Left lung (tissue), 10 donors: ENCODE measurements around the gene MED23. TPM values are rescaled to one million over a fixed set of nuclear protein-coding genes. Genes with fewer than 3 reads are reported as not detected.

Experiments
- ATAC-seq: fragments of 200-7000 bp; cut with Tn5 transposase; one replicate; pipeline ENCODE4 v1.9.1; 2020; ENCODE audit warnings: moderate library complexity
- DNase-seq, 4 donors: peaks; one replicate each; pipeline ENCODE4 v3.0.0-alpha.2; 2013 to 2020
- H3K27ac ChIP-seq, 2 donors: fragments of 200-600 bp; sonication (generic) in 1 of 2; one replicate each; pipeline versions ENCODE4 v1.5.0 to v1.8.0; 2020 to 2021
- H3K27me3 ChIP-seq, 2 donors: fragments of 200-600 bp; sonication (generic) in 1 of 2; one replicate each; pipeline versions ENCODE4 v1.5.0 to v1.8.0; 2020 to 2021
- H3K36me3 ChIP-seq, 2 donors: fragments of 200-600 bp; sonication (generic) in 1 of 2; one replicate each; pipeline versions ENCODE4 v1.5.0 to v1.8.0; 2020 to 2021
- H3K4me1 ChIP-seq, 2 donors: fragments of 200-600 bp; one replicate each; pipeline ENCODE4 v1.8.0; 2021
- H3K4me3 ChIP-seq, 2 donors: fragments of 200-600 bp; sonication (generic) in 1 of 2; one replicate each; pipeline versions ENCODE4 v1.5.0 to v1.8.0; 2020 to 2021; ENCODE audit warnings: mild to moderate bottlenecking in 1 of 2
- H3K9me3 ChIP-seq, 2 donors: fragments of 200-600 bp; sonication (generic) in 1 of 2; one replicate each; pipeline versions ENCODE4 v1.5.0 to v1.8.0; 2020 to 2021
- CTCF ChIP-seq, 2 donors: fragments of 200-600 bp; sonication (generic) in 1 of 2; IDR thresholded peaks; one replicate each; pipeline versions ENCODE4 v1.5.0 to v1.8.0; 2021; ENCODE audit warnings: antibody characterized with exemption in 2 of 2
- intact Hi-C, 2 donors: fragments of 100-400 bp; cut with DNase I; formaldehyde crosslinking; loops; one replicate each; pipeline versions ENCODE4 v1.11.2 to v1.14.2; 2022
- polyA plus RNA-seq, 6 donors: library from polyadenylated mRNA; unstranded; fragments of 120-200 nt; gene quantifications; one replicate each; pipeline ENCODE4 v1.2.1, GENCODE V29; 2013; ENCODE audit not compliant: insufficient read length in 6 of 6
- total RNA-seq, 2 donors: library from RNA; stranded (reverse); fragmentation: NEBNext Ultra II Directional; extraction: Animal tissue kit (Norgen Biotek cat#: 25700); gene quantifications; one replicate each; pipeline ENCODE4 v1.2.1, GENCODE V29; 2021
- donor health status: DM: no; HTN: yes; CAD: no.
- donor health status: DM: no; HTN: no; CAD: no.

The MED23 gene
- total and polyA plus RNA-seq, 8 donors, result 25.9 to 62.5 (median 52.6) TPM

- Histone ChIP-seq H3K27ac (no peak within 1 kb of the TSS), H3K36me3 (no peaks in the 10 kb centered on the region), H3K9me3 (no peaks in the 10 kb centered on the region), H3K4me3 (no peak within 1 kb of the TSS), H3K4me1 (no peaks in the 10 kb centered on the region), H3K27me3 (no peaks in the 10 kb centered on the region)
- no peak for TF ChIP-seq CTCF (IDR thresholded peaks at IDR 0.05)
- peak; percentile 69 for ATAC-seq
- intact Hi-C loops, result no loop called here
- DNase-seq, result peak in 1 of 4 donors; percentile 24
Measured at GRCh38 chr6:131636880-131637792, 9.1 kb upstream of the MED23 start, which contains the start of gene ENPP3. Gene ENPP3, plus strand, starts transcription at chr6:131637302. Its CDS starts 83 bp downstream, at chr6:131637385.

- no peak for TF ChIP-seq CTCF (IDR thresholded peaks at IDR 0.05)
- no peak overlapping the region for H3K4me3 ChIP-seq
- no peaks in the 10 kb centered on the region for H3K4me1 ChIP-seq
- ATAC-seq, result no peak
- no peak for DNase-seq
- no peak overlapping the region for H3K27ac ChIP-seq
- H3K27me3 ChIP-seq, result no peaks in the 10 kb centered on the region
- intact Hi-C loops, result no loop called here
- no peaks in the 10 kb centered on the region for H3K9me3 ChIP-seq
- no peaks in the 10 kb centered on the region for H3K36me3 ChIP-seq
Measured at GRCh38 chr6:131635384-131636340, 7.6 kb upstream of the MED23 start.

- ATAC-seq (no peak), DNase-seq (no peak)
- H3K27ac ChIP-seq, result no peak overlapping the region
- no peaks in the 10 kb centered on the region for H3K9me3 ChIP-seq
- TF ChIP-seq CTCF (IDR thresholded peaks at IDR 0.05), result no peak
- peaks cover 7 to 16% of the 10 kb centered on the region in 2 donors for H3K4me1 ChIP-seq
- no peaks in the 10 kb centered on the region for H3K36me3 ChIP-seq
- no peak overlapping the region for H3K4me3 ChIP-seq
- intact Hi-C loops, result no loop called here
- no peaks in the 10 kb centered on the region for H3K27me3 ChIP-seq
Measured at GRCh38 chr6:131631625-131632289, 3.7 kb upstream of the MED23 start.

GRCh38 chr6:131629651-131630050, 1.6 kb upstream of the MED23 start:
- intact Hi-C loops, result no loop called here
- Histone ChIP-seq H3K27ac (peak overlapping the region; percentile 39 to 42), H3K4me1 (peaks cover 7 to 19% of the 10 kb centered on the region in 2 donors), H3K36me3 (peaks cover 0 to 14% of the 10 kb centered on the region in 2 donors), H3K4me3 (no peak overlapping the region), H3K9me3 (no peaks in the 10 kb centered on the region), H3K27me3 (no peaks in the 10 kb centered on the region)
- DNase-seq (no peak), ATAC-seq (no peak)
- TF ChIP-seq CTCF (IDR thresholded peaks at IDR 0.05), result no peak
